Stimulated activated CD8-positive, alpha-beta memory T cell treated with anti-CD3 and anti-CD28 coated beads, Interleukin-12 subunit alpha, Interleukin-12 subunit beta, amount 100 ng/mL, for 24 hours (primary cell): ENCODE measurements around the gene EPHA6.

Experiments used
- DNase-seq: peaks from one replicate; pipeline ENCODE4 v3.0.0-alpha.2; 2020; ENCODE audit errors: extremely low read depth

Gene EPHA6

DNA sequence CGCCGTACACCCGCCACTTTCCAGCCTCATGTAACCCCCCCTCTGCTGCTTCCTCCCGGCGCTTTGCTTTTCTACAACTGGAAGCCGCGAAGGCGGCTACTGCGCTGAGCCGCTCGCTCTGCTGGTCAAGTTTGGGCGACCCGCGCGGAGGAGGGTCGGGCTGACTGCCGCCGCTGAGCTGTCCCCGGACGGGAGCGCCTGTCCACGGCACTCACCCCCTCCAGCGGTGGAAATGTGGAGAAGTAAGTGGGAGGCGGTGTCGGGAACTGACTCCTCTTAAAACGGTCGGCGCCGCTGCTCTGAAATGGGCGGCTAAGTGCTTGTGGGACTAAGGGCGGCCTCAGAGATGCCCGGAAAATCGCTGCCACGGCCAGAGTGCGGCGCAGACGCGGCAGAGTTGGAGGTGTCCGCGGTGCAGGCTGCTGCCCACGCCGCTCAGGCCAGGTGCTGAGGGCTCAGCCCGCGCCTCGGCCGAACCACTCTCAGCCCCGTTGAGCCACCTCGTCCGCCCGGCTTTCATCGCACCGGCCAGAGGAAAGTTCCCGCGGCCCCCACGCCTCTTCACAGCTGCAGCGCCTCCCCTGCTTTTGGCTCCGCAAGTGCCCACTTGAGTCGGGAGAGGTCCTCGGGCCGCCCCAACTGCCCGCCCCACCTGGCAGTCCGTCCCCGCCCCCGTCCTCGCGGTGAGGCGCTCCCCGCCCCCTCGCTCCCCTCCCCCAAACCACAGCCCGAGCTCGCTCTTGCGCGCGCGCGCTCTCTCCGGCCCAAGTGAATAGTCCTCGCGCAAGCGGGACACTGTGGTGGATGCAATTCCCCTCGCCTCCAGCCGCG, at the start of gene EPHA6:
Gene EPHA6, plus strand, starts transcription at position 775 of the 831 bp plus-strand sequence.
- DNase-seq, result no peak

DNA sequence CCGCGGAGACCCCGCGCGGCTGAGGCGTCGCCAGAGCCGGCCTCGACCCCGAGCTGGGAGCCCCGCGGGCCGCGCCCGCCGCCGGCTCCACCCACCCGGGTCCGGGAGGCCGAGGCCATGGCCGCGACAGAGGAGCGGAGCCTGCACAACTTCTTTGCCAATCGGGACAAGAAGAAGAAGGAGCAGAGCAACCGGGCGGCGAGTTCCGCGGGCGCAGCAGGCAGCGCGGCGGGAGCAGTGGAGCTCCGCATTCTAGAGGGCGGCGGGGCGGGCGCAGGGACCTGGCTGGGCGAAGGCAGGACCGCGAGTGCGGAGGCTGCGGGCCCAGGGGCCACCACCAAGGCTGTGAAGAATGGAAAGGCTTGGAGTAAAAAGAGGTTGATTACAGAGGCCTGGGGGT, 37.6 kb upstream of the EPHA6 start:
- DNase-seq, result no peak

DNA sequence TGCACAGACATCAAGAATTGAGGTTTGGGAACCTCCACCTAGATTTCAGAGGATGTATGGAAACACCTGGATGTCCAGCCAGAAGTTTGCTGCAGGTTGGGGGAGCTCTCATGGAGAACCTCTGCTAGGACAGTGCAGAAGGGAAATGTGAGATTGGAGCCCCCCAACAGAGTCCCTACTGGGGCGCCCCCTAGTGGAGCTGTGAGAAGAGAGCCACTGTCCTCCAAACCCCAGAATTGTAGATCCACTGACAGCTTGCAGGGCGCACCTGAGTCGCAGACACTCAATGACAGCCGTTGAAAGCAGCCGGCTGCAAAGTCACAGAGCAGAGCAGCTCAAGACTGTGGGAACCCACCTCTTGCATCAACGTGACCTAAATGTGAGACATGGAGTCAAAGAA, 34.6 kb upstream of the EPHA6 start:
- no peak for DNase-seq

DNA sequence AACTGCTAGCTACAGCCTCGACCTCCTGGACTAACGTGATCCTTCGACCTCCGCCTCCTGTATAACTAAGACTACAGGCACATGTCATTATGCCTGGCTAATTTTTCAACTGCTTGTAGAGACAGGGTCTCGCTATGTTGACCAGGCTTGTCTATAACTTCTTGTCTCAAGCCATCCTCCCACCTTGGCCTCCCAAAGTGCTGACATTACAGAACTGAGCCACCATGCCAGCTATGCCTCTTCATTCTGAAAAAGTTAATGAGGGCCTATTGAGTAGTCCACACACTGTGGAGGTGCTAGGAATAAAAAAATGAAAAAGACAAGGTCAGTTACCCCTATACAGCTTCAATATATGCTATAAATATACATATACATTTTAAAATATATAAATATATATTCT, 18.3 kb upstream of the EPHA6 start:
- DNase-seq, result no peak

DNA sequence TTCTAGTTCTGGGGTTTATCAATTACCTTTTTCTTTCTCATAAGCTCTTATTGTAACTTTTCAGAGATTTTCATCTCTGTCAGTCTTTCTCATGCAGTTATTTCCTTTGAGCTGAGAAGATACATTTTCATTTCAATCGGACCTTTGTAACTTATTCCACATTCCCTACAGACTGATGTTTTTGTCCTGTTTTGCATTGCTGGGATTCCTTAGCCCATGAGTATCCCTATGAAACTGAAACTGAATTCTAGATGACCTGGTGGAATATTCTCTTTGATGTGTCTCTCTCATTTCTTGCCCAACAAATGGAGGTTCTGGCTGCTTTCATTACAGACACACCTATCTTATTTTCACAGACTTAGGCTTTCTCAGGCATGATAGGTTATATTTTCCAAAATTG, 10.5 kb upstream of the EPHA6 start:
- DNase-seq, result no peak

DNA sequence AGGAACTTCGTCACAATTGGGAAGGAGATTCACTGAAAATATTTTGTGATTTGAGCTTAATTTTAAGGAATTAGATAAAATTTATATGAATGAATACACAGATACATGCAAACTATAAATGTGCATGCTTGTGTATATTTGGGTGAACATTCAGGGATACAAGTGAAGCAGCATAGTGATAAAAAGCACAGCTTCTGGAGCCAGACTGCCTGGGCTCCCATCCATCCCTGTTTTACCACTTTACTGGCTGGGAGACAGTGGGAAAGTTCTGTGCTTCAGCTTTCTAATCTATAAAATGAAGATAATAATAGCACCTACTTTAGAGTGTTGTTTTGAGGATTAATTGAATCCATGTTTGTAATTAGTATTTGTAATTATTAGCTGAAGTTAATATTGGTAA, 8.1 kb upstream of the EPHA6 start:
- no peak for DNase-seq

DNA sequence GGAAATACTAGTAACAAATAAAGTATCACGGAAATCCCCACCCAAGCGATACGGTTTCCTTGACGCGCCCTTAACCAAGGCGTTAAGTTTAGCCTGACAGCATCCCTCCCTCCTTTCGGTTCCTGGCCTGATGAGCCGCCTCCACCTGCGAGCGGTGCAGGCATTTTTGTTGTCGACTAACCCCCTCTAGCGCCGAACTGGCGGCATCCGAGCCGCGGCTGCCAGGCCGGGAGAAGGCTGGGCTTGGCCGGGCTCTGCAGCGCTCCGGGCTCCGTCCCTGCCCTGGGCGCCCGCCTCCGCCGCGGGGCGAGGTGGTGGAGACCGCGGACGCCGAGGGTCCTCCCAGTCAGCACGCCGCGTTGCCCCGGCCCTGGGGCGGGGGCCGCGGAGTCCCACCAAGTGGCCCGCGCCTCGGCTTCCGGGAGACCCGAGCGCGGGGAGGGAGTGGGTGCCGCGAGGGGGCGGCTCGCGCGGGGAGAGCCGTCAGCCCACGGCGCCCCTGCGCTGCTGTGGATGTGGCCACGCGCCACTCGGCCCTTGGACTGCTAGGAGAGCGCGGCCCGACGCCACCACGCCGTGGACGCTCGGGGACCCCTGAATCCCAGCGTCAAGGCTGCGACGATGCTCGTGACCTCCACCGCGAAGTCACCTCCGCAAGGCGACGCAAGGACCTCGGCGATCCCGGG, 1.1 kb upstream of the EPHA6 start:
- DNase-seq, result peak; percentile 12

DNA sequence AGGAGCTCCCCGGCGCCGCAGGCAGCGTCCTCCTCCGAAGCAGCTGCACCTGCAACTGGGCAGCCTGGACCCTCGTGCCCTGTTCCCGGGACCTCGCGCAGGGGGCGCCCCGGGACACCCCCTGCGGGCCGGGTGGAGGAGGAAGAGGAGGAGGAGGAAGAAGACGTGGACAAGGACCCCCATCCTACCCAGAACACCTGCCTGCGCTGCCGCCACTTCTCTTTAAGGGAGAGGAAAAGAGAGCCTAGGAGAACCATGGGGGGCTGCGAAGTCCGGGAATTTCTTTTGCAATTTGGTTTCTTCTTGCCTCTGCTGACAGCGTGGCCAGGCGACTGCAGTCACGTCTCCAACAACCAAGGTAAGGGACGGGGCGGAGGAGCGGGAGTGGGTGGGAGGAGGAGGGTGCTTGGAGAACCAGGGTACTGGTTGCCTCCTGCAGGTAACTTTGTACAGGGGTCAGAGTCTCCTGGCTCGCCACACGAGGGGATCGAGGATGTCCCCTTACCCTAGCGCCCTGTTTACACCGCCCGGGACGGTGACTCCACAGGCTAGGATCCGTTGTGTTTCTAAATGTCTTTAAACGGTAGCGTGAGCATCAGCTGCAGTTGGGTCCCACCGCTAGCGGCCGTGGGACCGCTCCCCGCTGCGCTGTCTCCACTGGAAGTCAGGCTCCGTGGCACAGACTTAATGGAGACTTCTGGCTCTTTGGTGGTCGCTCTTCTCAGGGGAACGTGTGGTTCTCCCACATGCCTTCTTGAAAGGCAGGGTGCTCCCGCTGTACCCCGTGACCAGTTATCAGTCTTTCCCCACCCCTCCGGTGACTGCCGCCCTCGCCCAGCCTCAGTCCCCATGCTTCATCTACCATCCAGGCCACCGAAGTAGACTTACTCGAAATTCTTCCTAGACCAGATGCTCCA, 515 bp downstream of the EPHA6 start:
- DNase-seq, result no peak

DNA sequence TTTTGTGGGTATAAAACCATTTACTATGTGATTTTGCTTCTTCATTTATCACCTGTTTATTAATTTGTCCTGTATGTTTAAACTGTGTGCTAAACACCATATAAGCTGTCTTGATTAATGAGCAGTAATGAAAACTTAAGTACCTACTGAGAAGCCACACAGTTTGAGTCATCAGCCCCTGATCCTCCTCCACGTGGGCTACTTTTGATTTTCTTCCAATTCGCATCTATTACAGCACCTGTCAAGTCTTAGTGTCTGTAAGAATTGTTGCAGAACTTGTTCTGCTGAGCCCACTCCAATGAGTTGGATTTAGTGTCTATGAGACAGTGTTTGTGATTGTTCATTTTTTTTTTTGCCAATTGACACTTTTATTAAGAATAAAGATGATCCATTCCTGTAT, 16.8 kb downstream of the EPHA6 start:
- DNase-seq, result no peak

DNA sequence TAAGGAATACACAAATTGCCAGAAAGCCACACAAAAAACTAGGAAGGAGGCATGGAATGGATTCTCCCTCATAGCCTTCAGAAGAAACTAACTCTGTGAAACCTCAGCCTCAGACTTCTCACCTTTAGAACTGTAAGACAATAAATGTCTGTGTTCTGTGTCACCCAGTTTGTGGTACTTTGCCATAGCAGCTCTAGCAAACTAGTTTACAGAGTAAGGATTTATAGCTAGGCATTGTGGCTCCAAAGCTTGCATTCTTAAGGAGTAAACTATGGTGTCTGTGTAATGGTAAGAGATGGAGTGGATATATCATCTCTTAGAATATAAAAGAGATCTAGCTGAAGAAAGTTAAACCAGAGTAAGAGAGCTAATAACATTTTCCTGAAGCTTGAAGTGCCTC, 18.9 kb downstream of the EPHA6 start:
- DNase-seq, result no peak

DNA sequence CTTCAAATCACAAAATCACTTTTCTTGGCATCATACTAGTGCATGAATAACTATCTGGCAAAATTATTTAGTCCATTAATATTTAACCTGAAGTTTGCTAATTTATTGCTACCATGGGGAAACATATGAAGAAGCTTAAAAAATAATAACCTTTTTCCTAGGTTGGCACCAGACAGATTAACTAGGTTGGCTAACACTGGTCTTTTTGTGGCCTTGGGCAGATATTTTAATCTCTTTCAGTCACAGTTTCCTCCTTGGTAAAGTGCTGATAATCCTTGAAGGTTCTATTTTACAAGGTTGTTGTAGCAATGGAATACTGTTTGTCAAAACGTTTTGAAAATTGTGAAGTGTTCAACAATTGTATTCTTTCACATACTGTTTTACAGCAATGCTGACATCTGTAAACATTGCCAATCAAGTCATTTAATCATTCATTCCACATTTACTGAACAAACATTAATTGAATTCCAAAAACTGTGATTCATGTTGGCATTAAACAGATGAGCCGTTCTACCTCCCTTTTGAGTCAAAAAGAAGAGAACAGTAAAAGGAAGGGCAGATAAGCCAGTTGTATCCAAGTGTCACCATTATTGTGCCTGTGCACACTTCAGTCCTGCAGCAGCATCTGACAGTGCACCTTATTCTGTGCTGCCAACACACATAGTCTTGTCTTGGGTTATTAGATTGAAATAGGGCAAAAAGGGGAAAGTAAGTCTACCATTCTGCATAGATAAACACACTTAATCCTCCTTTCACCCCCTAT, 21.9 kb downstream of the EPHA6 start:
- no peak for DNase-seq

DNA sequence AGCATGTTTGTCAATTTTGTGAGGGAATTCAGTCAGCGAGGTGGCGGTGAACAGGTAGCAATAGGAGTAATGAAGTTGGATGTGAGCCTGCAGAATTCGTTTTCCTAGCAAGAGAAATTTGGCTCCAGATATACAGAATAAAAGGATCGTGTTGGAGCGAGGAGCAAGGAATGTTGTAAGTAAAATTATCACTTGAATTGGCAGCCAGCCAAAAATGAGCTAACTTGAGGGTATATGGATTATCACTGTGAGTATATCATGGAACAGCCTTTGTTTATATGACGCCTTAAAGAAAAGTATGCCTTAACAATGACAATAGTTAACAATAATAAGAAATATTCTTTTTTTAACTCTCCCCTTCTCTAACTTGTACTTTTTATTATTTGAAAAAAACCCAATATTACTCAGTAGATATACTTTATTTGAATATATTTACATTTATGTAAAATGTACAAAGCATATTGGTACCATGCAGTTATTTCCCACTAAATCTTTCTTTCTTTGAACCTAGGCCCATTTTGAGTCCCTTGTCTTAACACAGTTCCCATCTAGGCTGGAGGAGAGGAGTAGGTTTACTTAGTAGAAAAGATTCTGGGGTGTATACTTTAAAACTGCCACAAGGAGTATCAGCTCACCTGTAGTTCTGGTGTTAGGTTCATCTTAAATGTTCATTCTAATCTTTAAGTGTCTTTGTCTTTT, 29.3 kb downstream of the EPHA6 start:
- DNase-seq, result no peak

DNA sequence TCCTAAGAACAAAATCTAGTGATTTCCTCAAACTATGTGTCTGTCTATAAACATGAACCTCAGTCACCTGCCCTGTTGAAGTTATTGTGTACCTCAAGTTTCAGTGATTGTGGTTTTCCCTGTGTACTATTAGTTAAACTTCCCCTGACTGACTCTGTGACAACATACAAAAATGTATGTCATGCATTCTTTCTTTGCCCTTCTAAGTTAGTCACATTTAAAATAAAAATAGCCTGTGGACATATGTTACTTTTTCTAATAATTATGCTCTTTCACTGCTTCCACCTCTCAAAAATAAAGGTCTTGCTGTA, 29.8 kb downstream of the EPHA6 start:
- no peak for DNase-seq

DNA sequence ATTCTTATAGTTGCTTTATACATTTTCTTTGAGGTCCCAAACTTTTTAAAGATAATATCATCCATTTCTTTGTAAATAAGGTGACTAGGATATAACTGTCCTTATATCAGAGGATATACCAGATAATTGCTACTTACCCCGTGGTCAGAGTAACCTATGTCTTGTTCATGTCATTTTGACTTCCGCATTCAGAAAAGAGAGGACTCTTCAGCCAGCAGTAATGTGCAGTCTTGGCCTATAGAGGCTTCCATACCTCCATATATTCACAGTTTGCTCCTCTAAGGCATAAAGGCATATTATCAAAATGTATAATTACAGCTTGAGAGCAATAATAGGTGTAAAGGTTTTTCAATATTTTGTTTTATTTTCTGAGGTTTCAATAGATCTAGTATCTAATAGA, 38.5 kb downstream of the EPHA6 start:
- no peak for DNase-seq

DNA sequence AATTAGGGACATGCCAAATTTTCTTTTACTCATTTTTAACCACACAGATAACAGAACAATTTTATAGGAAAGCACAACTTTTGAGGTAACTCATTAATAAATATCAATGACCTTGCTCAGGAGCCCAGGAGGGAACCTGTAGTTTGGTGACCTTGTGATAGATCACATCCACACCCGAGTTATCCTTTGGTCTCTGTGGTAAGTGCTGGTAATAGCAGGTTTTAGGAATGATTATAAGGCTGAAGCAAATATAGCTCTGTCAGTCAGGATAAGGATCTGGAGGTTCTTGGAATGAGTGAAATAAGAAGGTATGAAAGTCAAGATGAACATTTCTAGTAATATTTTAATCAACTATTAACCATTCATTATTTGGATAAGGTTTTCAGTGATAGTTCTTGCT, 46.5 kb downstream of the EPHA6 start:
- DNase-seq, result no peak

DNA sequence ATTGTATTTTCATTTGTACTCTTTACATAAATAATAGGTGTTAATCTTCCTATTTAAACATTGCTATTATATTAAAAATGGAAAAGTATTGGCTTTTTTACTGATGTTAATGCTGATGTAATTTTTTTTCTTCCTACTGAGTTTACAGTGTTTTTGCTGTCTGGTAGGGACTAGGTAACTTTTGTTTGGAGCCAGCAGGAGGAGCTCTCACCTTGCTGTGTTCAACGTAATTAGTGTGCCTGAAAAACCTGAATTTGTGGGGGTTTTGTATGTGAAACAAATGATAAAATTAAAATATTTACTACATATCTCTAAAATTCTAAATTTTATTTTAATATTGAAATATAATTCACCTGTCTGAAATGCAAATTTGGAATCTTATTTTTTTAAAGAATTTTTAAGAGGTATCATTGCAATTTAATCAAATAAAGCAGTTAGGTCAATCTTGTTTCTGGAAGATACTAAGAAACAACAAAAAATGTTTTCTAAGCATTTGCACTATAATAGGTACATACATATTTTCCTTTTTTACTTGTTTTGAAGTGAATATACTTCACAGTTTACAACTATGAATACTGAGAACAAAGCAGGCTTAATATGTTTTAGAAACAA, 48.8 kb downstream of the EPHA6 start:
- no peak for DNase-seq

DNA sequence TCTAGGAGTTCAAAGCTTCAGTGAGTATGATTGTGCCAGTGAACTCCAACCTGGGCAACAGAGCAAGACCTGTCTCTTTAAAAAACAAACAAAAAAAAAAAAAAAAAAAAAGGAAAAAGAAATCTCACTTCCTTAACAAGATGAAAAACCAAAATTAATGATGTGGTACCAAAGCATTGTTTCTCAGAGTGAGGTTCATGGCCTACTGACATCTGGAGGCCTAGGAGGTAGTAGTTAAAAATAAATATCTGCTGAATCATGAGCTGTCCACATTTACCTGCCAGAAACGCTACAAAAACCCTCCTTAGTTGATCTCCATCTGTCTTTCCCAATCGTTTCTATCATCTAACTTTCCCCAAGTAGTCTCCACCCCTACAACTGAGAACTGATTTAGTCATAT, 51.2 kb downstream of the EPHA6 start:
- DNase-seq, result no peak

DNA sequence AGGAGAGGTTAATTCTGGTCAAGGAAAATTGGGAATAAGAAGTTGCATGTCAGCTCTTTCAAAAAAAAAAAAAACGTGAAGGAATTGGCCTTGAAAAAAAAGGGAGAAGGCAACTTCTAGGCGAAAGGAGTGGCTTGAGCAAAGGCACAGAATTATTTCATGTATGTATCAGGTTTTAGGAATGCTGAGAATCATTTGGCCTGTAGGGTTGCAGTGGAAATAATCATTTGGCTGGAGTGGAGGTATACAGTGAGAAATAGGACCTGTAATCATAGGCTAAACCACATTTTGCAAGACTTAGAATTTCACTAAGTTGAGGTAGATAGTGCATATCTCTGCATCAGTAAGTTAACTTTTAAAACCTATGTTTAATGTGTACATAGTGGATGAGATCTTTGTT, 54.9 kb downstream of the EPHA6 start:
- no peak for DNase-seq

DNA sequence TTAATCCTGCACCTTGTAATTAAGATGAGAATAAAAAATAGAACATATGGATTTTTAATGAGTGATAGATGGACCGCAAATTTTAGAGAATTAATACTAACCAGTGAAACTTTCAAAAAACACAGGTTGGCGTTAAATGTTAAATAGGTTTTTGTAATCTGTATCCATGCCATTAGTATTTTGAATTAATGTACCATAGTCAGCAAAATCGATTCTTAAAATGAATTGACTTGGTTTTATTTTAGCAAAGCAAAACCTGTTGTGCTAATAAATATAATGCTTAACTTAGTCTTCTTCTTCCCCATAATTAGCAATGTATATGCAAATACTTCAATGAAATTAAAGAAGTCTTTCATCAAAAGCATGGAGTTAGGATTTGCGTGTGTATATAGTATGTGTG, 63.1 kb downstream of the EPHA6 start:
- no peak for DNase-seq

DNA sequence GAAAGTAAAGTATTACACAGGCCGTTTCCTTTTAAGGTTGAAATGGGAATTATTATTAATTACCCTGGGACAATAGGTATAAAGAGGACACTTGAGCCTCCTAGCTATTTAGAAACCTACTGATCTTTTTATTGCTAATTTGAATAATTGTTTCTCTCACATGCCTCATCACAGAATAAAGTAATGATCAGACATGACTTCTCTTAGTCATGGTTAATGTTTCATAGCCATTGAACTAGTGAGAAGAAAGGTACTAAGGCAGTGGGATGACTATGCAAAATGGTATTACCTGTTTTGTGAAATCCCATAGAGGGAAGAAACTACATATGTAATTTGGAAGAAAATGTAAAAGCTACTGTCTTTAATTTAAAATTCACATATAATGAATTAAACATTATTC, 85.6 kb downstream of the EPHA6 start:
- no peak for DNase-seq

DNA sequence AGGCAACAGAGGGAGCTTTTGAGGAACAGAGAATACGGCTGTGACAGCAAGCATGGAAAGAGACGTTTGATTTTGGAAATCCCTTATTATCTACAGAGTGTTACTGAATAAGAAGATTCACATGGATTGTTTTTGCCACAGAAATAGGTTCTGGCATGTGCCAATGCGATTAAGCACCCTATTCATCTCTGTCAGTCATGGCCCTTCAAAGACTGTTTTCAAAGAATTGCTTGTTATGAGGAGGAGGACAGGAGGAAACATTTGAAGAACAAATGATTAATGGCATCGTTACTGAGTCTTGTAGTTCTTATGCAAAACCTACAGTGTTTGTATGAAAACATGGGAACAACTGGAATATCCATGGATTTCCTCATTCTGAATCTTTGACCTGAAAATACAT, 86.2 kb downstream of the EPHA6 start:
- no peak for DNase-seq
